Breast epithelium (tissue), 3 donors: ENCODE data around the gene TSPAN10.

Experiments used
- CTCF ChIP-seq, 3 donors: fragments of 450-650 bp; IDR thresholded peaks; one replicate each; pipeline ENCODE4 v1.5.1; 2016 to 2017; ENCODE audit warnings: antibody characterized with exemption in 3 of 3, mild to moderate bottlenecking in 3 of 3, moderate library complexity in 3 of 3
- POLR2A ChIP-seq: fragments of 450-650 bp; IDR thresholded peaks from one replicate; pipeline ENCODE4 v1.6.1; 2016; ENCODE audit warnings: antibody characterized with exemption, mild to moderate bottlenecking, moderate library complexity
- POLR2AphosphoS5 ChIP-seq, 3 donors: sonication (generic); formaldehyde crosslinking; IDR thresholded peaks; one replicate each; pipeline ENCODE4 v1.6.1; 2017; ENCODE audit warnings: antibody characterized with exemption in 3 of 3

DNA sequence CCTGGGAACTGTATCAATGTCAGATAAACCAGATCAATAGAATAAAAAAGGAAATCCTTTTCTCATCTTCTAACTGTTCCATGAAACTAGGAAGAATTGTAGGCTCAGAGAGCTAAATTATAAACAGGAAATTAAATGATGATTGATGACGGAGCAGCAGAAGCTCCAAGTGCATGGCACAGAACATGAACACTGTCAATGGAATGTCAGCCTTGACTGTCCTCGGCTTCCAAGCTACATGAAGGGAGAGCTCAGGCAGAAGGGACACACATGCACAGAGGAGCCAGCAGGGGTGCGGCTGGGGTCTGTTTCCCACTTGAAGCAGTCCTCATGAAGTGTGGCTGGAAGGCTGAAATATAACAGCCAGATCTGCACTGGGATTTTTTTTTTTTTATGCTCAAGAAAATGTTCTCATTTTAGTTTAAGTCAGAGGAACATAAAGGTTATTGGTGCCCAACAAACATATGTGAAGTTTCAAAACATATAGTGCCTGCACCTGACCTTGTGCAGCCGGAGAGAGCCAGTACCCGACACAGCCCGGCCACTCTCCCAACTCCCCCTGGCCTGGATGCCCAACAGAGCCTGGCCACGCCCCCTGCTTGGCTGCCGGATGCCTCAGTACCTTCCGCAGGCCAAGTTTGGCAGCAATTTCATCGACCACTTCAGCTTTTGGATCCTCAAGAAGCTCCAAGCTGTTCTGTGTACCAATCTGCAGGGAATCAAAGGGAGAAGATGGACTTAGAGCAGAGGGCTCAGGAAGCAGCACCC is 37.1 kb upstream of the TSPAN10 start:
- TF ChIP-seq CTCF (IDR thresholded peaks at IDR 0.05) (no peak), POLR2AphosphoS5 (IDR thresholded peaks at IDR 0.05) (no peak), POLR2A (no peak)
